ENCODE results near the gene ANK3. TPM values are rescaled to one million over a fixed set of nuclear protein-coding genes. Genes with fewer than 3 reads are reported as not detected.

Gene ANK3
- total and polyA plus RNA-seq, 7 donors: 11.6 to 170 (median 94.2) TPM

- Histone ChIP-seq H3K9me3 (no peaks in the 10 kb centered on the region), H3K27ac (no peak overlapping the region), H3K4me1 (peaks cover 29% of the 10 kb centered on the region), H3K27me3 (ENCODE audit: insufficient read depth in 3 of 3, low read length in 2 of 3) (no peaks in the 10 kb centered on the region), H3K36me3 (ENCODE audit: insufficient read depth in 1 of 2, low read depth in 1 of 2) (no peaks in the 10 kb centered on the region), H3K4me3 (peak overlapping the region; percentile 26)
- TF ChIP-seq CTCF (IDR thresholded peaks at IDR 0.05): no peak
- intact Hi-C loops (cut with DNase I): no loop called here
- WGBS, 3 donors: 29 to 52% (median 36%) methylated on average over 14 of the region's 14 CpGs
- ATAC-seq (peak; percentile 60 to 89 (median 85)), DNase-seq (peak in 1 of 2 donors; percentile 53)
Measured at GRCh38 chr10:60186315-60187071, 203.2 kb downstream of the ANK3 start.

- H3K27me3 ChIP-seq (ENCODE audit: insufficient read depth in 3 of 3, low read length in 2 of 3): no peaks in the 10 kb centered on the region
- H3K9me3 ChIP-seq: no peaks in the 10 kb centered on the region
- DNase-seq (no peak), ATAC-seq (peak in 3 of 4 donors; percentile 31 to 61 (median 35))
- no peaks in the 10 kb centered on the region for H3K36me3 ChIP-seq (ENCODE audit: insufficient read depth in 1 of 2, low read depth in 1 of 2)
- WGBS, 3 donors: 17 to 35% (median 22%) methylated on average over 1 of the region's 1 CpG
- no peak overlapping the region for H3K27ac ChIP-seq
- no peak overlapping the region for H3K4me3 ChIP-seq
- no peak for TF ChIP-seq CTCF (IDR thresholded peaks at IDR 0.05)
- intact Hi-C loops (cut with DNase I): no loop called here
- peaks cover 29% of the 10 kb centered on the region for H3K4me1 ChIP-seq
Measured at GRCh38 chr10:60185421-60185820, 204.3 kb downstream of the ANK3 start.

GRCh38 chr10:60182691-60183090, 207.0 kb downstream of the ANK3 start:
- no peak overlapping the region for H3K27ac ChIP-seq
- H3K4me1 ChIP-seq: peaks cover 9% of the 10 kb centered on the region
- H3K36me3 ChIP-seq (ENCODE audit: insufficient read depth in 1 of 2, low read depth in 1 of 2): no peaks in the 10 kb centered on the region
- no peak for DNase-seq
- no peak for ATAC-seq
- TF ChIP-seq CTCF (IDR thresholded peaks at IDR 0.05): no peak
- intact Hi-C loops (cut with DNase I): no loop called here
- H3K27me3 ChIP-seq (ENCODE audit: insufficient read depth in 3 of 3, low read length in 2 of 3): no peaks in the 10 kb centered on the region
- H3K4me3 ChIP-seq: no peak overlapping the region
- H3K9me3 ChIP-seq: no peaks in the 10 kb centered on the region
- WGBS, 3 donors: 57 to 76% (median 60%) methylated on average over 1 of the region's 1 CpG

- 84 to 98% (median 94%) methylated on average over 3 of the region's 3 CpGs for WGBS, 3 donors
- DNase-seq (no peak), ATAC-seq (no peak)
- H3K27ac ChIP-seq: no peak overlapping the region
- no peak overlapping the region for H3K4me3 ChIP-seq
- TF ChIP-seq CTCF (IDR thresholded peaks at IDR 0.05): no peak
- intact Hi-C loops (cut with DNase I): no loop called here
- no peaks in the 10 kb centered on the region for H3K36me3 ChIP-seq (ENCODE audit: insufficient read depth in 1 of 2, low read depth in 1 of 2)
- H3K9me3 ChIP-seq: no peaks in the 10 kb centered on the region
- no peaks in the 10 kb centered on the region for H3K27me3 ChIP-seq (ENCODE audit: insufficient read depth in 3 of 3, low read length in 2 of 3)
- H3K4me1 ChIP-seq: no peaks in the 10 kb centered on the region
Measured at GRCh38 chr10:60176925-60177324, 212.8 kb downstream of the ANK3 start.

Data from psoas muscle (tissue), 8 donors.